Measurements from ENCODE around the gene C1orf116.
A peak's percentile ranks its signal among the peaks of the same experiment; 100 is the strongest.

The C1orf116 gene

DNA sequence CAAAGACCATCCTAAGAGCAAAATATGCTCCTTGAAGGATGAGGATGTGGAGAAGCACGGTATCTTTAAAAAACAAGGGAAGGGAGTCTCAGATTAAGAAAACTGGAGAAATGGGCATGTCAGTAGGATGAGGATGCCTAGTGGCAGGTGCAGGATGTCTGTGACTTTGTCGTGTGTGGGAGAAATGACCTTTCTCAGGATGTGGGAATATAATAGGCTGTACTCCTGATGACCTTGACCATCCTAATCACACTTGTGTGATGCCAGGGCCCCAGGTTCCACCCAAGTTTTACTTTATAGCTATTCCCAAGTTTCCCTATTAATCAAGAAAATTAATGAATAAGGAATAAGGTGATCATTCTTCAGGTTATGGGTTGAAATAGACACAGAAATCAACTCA lies 12.9 kb downstream of the C1orf116 start:
- DNase-seq (ENCODE audit: low read depth) = no peak

DNA sequence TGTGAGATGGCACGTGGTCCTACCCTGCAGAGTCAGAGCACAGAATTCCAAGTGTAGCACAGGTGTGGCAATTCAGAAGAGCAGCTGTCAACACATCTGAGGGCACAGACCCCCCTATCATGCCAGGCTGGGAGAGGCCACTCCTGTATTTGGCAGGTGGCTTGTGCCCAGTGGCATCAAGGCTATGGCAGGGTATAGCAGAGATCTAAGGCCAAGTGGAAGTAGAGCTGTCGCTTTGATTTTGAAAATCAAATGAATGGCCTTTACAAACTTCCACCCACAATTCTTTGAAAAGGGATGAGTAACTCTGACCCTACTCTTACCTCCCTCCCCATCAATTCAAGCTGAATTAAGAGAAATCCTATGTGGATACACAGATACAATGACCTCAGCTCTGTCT lies 13.4 kb downstream of the C1orf116 start:
- DNase-seq (ENCODE audit: low read depth) = no peak

DNA sequence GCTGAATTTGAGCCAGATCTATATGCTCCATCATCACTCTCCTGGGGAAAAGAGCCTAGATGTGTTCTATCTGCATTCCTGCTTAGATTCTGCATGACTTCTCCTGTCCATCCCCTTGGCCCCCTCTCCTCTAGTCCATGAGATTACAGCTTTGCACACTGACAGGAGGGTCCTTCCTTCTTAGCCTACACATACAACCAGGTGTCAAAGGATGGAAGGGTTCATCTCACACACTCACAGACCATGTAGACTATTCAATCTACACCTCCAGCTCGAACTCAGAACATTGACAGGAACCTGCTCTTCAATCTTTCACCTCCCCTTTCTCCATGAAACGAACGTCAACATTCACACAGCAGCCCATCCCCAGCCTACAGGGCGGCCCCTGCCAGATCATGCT lies 13.8 kb downstream of the C1orf116 start:
- DNase-seq (ENCODE audit: low read depth) = no peak

DNA sequence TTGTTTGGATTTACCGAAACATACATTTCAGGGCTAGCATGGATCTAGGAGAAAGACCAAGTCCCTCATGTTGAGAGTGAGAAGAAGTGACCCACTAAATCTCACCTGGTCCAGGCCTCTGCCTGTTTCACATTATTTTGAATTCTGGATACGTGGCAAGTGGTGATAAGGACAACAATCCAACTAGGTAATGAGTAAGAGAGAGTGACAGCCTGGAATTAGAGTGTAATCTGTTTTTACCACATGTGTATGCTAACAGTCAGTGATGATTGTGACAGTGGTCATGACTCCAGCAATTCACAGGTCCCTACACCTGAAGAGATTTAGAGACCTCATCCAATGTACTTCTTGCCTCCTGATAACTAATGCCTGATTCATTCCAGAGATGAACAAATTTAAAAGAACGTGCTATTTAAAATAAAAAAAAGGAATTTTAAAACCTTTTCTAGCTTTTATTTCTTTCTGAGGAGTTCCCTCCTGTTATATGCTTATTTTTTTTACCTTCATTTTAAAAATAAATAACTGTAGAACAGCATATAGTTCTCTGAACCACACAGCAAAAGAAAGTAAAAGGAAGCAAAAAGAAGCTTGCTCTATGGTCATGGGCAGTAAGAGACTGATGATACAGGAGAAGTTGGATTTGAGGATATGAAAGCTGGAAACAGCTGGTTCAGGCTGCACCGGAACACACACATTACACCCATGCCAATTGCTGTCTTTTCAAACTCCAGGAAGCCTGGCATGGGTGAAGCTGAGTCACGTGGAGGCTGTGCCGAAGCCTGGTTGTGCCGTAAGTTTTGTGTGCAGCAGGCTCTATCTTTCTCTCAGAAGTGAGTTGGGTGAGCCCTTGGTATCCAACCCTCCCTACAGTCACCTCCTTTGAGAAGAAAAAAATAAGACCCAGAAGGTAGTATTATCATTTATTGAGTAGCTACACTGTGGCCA lies 14.7 kb downstream of the C1orf116 start:
- no peak for DNase-seq (ENCODE audit: low read depth)

DNA sequence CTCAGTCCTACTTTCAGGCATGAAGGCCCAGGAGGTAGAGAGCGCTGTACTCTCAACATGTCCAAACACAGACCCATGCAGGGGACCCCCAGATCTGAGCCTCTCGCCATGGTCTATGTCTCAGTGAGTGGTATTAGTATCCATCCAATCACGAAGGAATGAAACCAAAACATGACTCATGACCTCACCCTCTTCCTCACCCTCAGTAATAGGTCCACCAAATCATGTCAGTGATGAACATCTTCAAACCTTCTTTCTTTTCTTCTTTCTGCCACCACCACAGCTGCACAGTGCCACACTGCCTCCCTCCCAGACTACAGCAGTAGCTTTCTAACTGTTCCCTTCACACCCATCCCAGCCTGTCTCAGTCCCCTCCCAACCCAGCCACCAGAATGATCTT lies 16.8 kb downstream of the C1orf116 start:
- no peak for DNase-seq (ENCODE audit: low read depth)

DNA sequence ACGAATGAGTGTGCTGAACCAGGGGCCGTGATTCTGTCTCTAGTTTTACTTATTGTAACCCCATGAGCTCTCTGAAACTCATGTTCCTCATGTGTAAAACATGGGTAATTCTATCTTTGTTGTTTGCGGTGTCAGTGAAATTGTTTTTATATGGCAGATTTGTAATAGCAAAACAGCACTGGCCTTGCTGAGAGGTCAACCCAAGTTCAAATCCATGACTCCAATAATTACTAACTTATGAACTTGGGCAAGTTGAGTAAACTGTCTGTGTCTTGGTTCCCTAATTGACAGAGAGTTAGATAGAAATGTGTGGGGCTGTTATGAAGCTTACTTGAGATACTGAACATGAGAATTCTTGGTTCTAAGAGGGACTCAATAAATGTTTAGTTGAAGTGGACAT lies 17.8 kb downstream of the C1orf116 start:
- no peak for DNase-seq (ENCODE audit: low read depth)

DNA sequence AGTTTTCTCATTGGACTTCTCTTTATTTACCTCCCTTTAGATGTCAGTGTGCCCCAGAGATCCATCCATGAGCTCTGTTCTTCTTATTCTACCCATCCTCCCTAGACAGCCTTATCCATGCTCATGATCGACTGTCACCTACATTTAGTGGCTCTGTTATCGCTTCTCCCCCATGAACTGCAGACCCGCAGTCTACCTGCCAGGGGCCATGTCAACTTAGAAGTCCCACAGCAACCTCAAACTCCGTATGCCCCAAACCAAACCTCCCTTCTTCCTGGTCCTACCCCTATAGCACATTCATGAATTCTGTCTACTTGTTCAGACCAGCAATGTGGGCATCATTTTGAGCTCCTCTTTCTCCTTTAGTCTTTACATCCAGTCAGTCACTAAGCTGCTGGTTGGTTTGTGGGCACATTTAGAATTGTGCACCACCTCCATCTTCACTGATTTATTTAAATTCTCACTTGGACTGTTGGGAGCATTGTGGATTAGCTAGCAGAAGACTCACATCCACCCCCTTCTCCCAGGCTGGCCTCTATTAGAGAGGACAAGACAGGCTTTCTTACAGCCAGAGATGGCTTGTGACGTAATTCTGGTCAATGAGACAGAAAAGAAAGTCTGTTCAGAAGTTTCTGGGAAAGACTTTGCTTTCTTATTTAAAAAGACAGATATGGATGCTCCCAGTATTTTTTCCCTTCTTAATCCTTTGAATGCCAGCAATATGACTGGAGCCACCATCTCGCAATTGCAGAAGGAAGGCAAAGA lies 19.1 kb downstream of the C1orf116 start:
- DNase-seq (ENCODE audit: low read depth) = no peak

DNA sequence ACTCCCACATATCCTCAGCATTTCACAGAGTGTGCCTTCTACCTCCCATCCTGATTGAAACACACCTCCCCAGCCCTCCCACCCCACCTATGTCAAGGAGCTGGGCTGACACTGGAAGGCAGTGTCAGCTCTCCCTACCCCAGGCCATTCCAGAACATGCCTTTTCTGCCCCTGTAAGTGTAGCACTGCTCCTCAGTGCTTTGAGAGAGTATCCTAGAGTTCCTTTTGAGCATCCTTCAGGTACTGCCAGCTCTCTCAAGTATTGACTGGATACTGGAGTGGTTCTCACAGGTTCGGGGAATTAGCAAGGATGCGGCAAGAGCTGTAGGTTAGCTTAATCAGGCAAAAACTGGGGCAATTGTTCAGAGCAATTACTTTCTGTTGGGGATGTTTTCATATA lies 21.8 kb downstream of the C1orf116 start:
- no peak for DNase-seq (ENCODE audit: low read depth)

DNA sequence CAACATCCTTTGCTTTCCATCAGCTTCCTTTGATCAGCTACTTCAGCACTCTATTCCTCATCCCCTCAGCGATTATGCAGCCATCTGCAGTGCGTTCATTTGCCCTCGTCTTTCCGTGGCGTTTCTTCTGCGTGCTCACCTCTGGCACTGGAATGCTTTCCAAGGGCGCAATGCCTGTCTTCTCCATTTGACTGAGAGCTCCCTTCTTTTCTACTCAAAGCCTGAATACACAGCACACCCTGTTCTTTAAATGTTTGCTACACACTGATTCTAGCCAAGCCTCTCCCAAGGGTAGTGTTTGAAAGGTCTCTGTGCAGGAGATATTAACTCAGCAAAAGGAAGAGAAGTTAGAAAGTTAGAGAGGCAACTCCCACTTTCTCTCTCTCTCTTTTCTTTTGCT lies 22.6 kb downstream of the C1orf116 start:
- DNase-seq (ENCODE audit: low read depth) = no peak

DNA sequence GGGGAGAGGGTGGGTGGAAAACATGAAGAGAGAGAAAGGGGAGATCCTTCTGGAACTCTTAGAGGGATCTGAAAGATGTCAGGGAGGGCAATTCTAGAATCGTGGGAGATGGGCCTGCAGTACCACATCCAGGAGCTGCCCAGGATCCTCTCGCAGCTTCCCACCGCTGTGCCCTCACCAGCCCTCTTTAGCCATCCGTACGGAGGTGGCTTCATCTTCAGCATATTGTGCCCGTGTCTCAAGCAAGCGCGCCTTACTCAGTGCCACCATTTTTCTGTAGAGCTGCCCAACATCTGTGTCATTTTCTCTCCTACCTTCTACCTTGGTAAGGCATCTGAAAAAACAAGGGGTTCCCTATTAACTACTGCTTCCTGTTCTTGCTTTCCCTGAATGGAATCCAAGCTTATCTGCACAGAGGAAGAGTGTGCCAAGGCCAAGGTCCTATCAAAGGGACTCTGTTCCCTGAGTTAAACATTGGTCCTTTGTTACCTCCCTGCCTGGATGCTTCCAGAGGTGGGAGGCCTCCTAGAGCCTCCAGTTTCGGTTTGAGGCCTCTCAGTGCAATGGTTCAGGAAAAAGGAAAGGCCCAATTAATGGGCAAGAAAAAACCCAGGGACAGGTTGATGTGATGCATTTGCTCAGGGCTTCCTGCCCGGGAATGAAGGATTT lies 23.2 kb downstream of the C1orf116 start:
- no peak for DNase-seq (ENCODE audit: low read depth)

DNA sequence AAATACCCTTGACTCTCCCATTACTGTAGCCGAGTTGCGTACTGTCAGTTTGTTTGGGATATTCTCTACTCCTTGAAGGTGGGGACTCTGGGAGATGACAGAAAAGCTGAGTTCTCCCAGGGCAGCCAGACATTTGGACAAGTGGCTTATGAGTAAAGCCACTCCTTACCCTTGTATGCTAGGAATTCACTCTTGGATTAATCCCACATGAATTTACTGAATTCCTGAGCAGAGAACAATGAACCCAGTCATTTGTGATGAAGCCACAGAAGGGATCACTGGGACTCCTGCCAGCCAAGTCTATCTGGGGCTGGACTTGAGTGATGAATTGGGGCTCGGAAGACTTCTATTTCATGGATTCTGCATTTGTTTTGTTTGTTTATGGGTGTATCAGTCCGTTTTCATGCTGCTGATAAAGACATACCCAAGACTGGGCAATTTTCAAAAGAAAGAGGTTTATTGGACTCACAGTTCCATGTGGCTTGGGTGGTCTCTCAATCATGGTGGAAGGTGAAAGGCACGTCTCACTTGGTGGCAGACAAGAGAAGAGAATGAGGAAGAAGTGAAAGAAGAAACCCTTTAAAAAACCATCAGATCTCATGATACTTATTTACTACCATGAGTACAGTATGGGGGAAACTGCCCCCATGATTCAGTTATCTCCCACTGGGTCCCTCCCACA lies 25.1 kb downstream of the C1orf116 start:
- peak; percentile 95 for DNase-seq (ENCODE audit: low read depth)

DNA sequence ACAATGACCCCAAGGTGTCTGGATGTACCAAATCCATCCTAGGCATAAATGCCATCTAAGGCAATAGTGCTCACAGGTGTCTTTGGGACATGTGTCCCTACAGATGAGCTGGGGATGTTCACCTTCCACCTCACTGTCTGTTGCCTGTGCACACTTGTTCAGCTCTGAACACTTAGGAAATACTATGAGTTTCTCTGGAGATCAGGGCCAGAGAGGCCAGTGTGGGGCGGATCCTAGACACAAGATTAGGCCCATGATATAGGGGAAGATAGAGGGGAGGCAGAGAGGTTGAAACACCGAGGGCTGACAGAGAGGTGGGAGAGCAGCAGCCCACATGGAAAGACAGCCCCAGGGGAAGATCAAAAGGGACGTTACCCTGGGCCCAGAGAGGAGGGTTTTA lies 25.6 kb downstream of the C1orf116 start:
- DNase-seq (ENCODE audit: low read depth) = no peak

DNA sequence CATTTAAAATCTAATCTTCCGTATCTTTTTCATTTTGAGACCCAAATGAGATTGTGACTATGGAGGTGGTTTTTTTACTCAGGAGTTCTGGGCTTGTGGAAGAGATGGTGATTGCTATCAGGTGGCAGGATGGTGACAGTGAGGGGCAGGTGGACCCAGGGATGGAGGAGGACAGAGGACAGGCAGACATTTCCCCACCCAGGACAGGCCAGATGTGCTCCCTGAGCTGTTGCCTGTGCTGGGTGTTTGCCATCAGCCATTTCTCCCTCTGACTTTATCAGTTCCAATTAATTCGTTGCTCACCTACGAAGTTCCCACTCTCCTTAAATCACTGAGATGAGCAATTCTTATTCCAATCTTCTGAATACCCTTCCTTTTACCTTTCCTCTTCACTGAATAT lies 26.5 kb downstream of the C1orf116 start:
- no peak for DNase-seq (ENCODE audit: low read depth)

DNA sequence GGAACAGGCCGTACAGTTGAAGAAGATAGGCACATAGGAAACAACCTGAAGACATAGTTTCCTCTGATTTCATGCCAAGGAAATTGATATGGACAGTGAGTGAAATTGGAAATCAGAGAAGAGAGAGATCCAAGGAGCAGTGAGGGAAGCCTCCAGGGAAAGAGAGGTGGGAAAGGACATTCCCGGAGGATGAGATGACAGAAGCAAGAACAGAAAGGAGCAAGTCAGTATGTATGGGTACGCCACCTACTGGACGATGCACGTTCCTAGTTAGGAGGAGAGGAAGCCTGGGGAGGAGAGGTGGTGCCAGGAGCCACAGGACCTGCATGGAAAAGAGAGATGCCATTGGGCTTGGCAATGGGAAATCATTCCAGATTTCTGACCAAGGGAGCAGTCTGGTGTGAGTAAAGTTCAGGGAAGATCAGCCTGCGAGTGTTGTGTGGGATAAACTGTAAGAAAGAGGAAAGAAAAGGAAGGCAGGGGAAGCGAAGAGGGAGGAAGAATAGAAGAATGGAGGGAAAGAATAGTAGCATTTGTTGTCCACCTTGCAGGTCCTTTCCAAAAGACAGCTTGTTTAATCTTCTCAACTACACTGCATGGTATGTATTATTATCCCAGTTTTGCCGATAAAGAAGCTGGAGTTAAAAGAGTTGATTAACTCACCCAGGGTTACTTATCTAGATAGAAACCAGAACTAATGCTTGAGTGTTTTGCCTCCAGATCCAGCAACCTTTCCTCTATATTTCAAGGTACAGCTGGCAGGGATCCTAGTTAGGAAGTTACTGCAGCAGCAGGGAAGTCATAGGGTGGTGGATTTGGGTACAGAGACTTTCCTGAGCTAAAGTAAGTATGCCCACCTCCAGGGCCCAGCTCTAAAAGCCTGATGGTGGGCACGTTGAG lies 27.4 kb downstream of the C1orf116 start:
- no peak for DNase-seq (ENCODE audit: low read depth)

DNA sequence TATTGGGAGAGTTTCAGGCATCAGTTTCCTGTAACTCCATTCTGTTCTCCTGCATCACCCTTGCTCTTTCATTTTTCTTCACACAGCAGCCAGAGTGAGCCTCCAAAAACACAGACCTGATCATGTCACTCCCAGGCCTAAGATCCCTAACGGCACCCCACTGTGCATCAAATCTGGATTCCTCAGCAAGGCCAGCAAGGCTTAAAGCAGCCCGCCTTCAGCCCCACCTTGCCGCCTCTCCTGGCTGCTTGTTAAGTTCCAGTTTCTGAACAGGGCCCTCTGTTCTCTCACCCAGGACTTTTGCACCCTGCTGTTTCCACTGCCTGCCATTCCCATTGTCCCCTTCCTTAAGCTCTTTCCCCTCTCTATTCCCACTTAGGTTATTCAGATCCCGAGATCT lies 29.3 kb downstream of the C1orf116 start:
- no peak for DNase-seq (ENCODE audit: low read depth)

DNA sequence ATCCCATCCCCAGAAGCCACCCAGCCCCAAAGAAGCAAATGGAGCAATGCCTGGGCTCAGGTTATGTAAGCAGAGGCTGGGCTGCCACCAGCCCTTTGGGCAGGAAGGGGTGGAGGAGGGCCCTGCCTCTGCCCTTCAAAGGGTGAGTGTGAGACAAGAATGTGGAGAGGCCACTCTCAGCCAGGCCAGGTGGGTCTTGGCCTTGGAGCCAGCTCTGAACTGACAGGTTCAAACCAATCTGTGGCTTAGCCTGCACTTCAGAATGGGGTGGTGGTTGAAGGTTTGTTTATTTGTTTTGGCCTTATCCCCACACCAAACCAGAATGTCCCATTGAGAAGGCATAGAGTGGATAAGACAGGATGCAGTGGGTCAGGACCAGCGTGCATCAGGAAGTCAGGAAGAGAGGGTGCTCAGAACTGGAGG lies 29.8 kb downstream of the C1orf116 start:
- no peak for DNase-seq (ENCODE audit: low read depth)

DNA sequence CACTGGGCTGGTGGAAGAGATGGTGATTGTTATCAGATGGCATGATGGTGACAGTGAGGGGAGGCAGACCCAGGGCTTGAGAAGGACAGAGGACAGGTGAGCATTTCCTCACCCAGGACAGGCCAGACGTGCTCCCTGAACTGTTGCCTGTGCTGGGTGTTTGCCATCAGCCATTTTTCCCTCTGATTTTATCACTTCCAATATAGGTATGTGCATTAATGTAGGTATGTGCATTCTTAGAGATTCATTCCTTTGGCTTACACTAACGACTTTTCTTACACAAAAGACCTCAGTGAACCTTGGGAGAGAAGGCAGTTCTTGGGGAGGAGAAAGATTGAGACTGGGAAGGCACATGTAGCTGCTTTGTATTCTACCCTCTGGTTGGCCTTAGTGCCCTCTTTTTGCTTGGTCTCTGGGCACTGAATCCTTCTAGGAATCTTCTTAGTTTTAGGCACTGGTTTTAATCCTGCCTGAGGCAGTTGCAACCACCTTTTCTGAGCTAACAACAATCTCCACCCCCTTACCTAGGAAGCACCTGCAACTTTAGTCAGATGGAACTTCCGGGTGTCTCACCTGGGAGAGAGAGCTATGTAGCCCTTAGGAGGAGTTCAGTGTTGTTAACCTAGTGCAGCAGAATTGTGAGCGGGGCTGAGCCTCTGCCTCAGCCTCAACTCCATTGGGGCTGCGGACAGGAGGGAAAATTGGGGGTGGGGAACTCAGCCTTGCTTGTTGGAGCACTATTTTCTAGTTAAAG lies 30.9 kb downstream of the C1orf116 start:
- no peak for DNase-seq (ENCODE audit: low read depth)

DNA sequence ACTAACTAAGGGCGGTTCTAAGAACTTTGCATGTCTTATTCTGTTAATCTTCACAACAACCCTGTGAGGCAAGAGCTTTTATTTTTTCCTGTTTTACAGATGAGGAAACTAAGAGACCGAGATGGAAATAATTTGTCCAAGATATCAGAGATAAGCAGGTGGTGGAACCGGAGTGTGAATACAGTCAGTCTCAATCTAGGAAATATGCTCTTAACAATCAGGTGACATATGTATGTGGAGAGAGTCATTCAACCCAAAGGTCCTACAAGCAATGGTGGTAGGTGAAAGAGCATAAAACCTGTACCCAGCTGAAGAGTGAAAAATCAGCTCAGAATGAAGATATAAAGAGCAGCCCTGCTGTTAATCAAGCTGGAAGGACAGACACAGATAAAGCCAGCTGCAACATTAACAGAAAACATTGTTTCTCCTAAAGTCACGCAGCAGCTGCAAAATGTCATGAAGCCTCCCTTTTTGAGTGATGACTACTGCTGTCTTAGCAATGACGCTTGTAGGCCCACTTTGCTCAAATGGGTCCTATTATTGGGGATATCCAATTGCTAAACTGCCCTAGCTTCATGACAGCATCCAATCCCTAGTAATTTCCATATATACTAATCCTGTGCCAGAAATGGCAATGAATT lies 31.8 kb downstream of the C1orf116 start:
- no peak for DNase-seq (ENCODE audit: low read depth)

DNA sequence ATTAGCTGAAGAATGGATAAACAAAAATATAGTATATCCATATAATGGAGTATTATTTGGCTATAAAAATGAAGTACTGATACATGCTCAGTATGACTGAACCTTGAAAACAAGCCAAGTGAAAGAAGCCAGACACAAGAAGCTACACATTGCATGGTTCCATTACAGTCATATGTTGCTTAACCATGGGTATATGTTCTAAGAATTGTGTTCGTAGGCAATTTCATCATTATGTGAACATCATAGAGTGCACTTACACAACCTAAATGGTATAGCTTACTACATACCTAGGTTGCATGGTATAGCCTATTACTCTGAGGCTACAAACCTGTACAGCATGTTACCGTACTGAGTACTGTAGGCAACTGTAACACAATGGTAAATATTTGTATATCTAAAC lies 33.7 kb downstream of the C1orf116 start:
- no peak for DNase-seq (ENCODE audit: low read depth)

DNA sequence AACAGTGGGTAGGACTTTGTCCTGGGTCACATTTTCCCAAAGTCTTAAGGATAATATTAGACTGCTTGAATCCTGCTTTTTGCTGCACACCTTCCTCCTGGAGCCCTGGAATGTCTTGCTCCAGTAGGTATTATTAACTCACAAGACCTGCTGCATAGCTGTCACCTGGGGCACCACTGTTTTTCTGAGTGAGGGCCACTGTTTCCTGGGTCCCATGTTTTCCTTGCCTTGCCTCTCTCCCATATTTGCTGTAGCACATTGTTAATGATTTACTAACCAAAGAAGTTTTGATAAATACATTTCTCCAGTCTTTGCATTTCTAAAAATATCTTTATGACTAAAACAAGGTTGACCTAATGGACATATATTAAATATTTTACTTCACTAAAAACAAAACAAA lies 39.8 kb downstream of the C1orf116 start:
- no peak for DNase-seq (ENCODE audit: low read depth)
